Osteoblast (primary cell): ENCODE measurements around the gene VPS18. TPM values are rescaled to one million over a fixed set of nuclear protein-coding genes. Genes with fewer than 3 reads are reported as not detected.

Experiments used
- DNase-seq: peaks from one replicate; pipeline ENCODE4 v3.0.0; 2011; ENCODE audit warnings: low spot score, mixed read lengths; ENCODE audit not compliant: insufficient read length; ENCODE audit errors: missing footprints
- H2AFZ ChIP-seq: 2 replicates; pipeline ENCODE4 v1.6.0; 2011; ENCODE audit warnings: mild to moderate bottlenecking, low read length
- H3K27ac ChIP-seq: 2 replicates; pipeline ENCODE4 v1.5.1; 2011; ENCODE audit warnings: mild to moderate bottlenecking, low read depth, low read length, moderate library complexity
- H3K27me3 ChIP-seq: 2 replicates; pipeline ENCODE4 v1.6.0; 2012; ENCODE audit warnings: mild to moderate bottlenecking, control low read depth, inconsistent platforms, low read length, moderate library complexity; ENCODE audit not compliant: insufficient read depth
- H3K36me3 ChIP-seq: 2 replicates; pipeline ENCODE4 v1.5.1; 2011; ENCODE audit warnings: mild to moderate bottlenecking, low read length, control low read depth, moderate library complexity; ENCODE audit not compliant: insufficient read depth
- H3K4me1 ChIP-seq: 2 replicates; pipeline ENCODE4 v1.5.1; 2011; ENCODE audit warnings: mild to moderate bottlenecking, low read length, control low read depth, moderate library complexity; ENCODE audit not compliant: insufficient read depth
- H3K4me2 ChIP-seq: 2 replicates; pipeline ENCODE4 v1.6.0; 2011; ENCODE audit warnings: mild to moderate bottlenecking, low read length; ENCODE audit not compliant: insufficient read depth
- H3K4me3 ChIP-seq: fragments of 200-600 bp; sonication (generic); 3 replicates; pipeline ENCODE4 v1.5.1; 2012; ENCODE audit warnings: mild to moderate bottlenecking, low read length, inconsistent platforms; ENCODE audit not compliant: insufficient read depth
- H3K79me2 ChIP-seq: 2 replicates; pipeline ENCODE4 v1.6.0; 2012; ENCODE audit warnings: mild to moderate bottlenecking, low read length, control low read depth, inconsistent platforms; ENCODE audit not compliant: insufficient read depth
- H3K9me3 ChIP-seq: 2 replicates; pipeline ENCODE4 v1.5.1; 2011; ENCODE audit warnings: low read depth, low read length, control low read depth
- H4K20me1 ChIP-seq: 2 replicates; pipeline ENCODE4 v1.6.0; 2012; ENCODE audit warnings: mild to moderate bottlenecking, low read length, control low read depth; ENCODE audit not compliant: insufficient read depth
- CTCF ChIP-seq: IDR thresholded peaks from 2 replicates; pipeline ENCODE4 v1.5.1; 2011; ENCODE audit warnings: mild to moderate bottlenecking, low read depth, low read length, moderate library complexity; ENCODE audit errors: extremely low read depth
- total RNA-seq: library from RNA; depleted of rRNA; stranded (reverse); fragments of >200 nt; gene quantifications from 2 replicates; pipeline ENCODE4 v1.2.3, GENCODE V29; 2012

The VPS18 gene
- total RNA-seq, 1 donor, result 60.8 TPM

GRCh38 chr15:40927495-40927872 is 33.2 kb downstream of the VPS18 start:
- H3K4me3 ChIP-seq, result no peak overlapping the region
- H3K27me3 ChIP-seq, result peaks cover 72% of the 10 kb centered on the region

GRCh38 chr15:40927873-40928806 is 33.9 kb downstream of the VPS18 start:
- H2AFZ ChIP-seq, result no peak overlapping the region
- H3K4me3 ChIP-seq, result peak overlapping the region; percentile 16
- H3K4me1 ChIP-seq, result peaks cover 16% of the 10 kb centered on the region
- no peaks in the 10 kb centered on the region for H3K36me3 ChIP-seq
- no peaks in the 10 kb centered on the region for H3K79me2 ChIP-seq
- no peak overlapping the region for H3K27ac ChIP-seq
- peak overlapping the region; percentile 75 for H3K4me2 ChIP-seq
- DNase-seq, result peak; percentile 88
- H3K27me3 ChIP-seq, result peaks cover 76% of the 10 kb centered on the region
- no peaks in the 10 kb centered on the region for H3K9me3 ChIP-seq
- no peaks in the 10 kb centered on the region for H4K20me1 ChIP-seq
- no peak for TF ChIP-seq CTCF

More at GRCh38 chr15:40927495-40927872, 33.2 kb downstream of the VPS18 start:
- Histone ChIP-seq H3K36me3 (no peaks in the 10 kb centered on the region), H3K27ac (no peak overlapping the region), H3K79me2 (no peaks in the 10 kb centered on the region), H2AFZ (no peak overlapping the region), H3K4me2 (no peak overlapping the region), H4K20me1 (no peaks in the 10 kb centered on the region), H3K4me1 (peaks cover 16% of the 10 kb centered on the region), H3K9me3 (no peaks in the 10 kb centered on the region)
- TF ChIP-seq CTCF, result no peak
- DNase-seq, result peak; percentile 78

GRCh38 chr15:40928821-40929659 is 34.8 kb downstream of the VPS18 start, which contains the start of gene DLL4:
Gene DLL4 (plus strand): TSS chr15:40929340. CDS start chr15:40929669, 329 bp downstream.
- Histone ChIP-seq H3K27me3 (peaks cover 79% of the 10 kb centered on the region), H3K36me3 (no peaks in the 10 kb centered on the region), H3K4me3 (peak within 1 kb of the TSS; percentile 53)

More at GRCh38 chr15:40928821-40929659, 34.8 kb downstream of the VPS18 start, which contains the start of gene DLL4:
- Histone ChIP-seq H2AFZ (no peak within 1 kb of the TSS), H3K4me2 (peak within 1 kb of the TSS; percentile 75), H4K20me1 (no peaks in the 10 kb centered on the region), H3K4me1 (peaks cover 16% of the 10 kb centered on the region), H3K79me2 (no peaks in the 10 kb centered on the region), H3K9me3 (no peaks in the 10 kb centered on the region), H3K27ac (no peak within 1 kb of the TSS)
- DNase-seq, result peak; percentile 87
- no peak for TF ChIP-seq CTCF
